Endothelial cell (in vitro differentiated cells): ENCODE data around the gene GRIA3. TPM values are rescaled to one million over a fixed set of nuclear protein-coding genes. Genes with fewer than 3 reads are reported as not detected.

ENCODE experiments used
- DNase-seq: peaks from one replicate; pipeline ENCODE4 v3.0.0; 2021; ENCODE audit warnings: low spot score
- H3K27ac Mint-ChIP-seq: one replicate; pipeline ENCODE4 v1.8.0; 2021; ENCODE audit warnings: mixed read lengths, inconsistent platforms; ENCODE audit not compliant: unreplicated experiment
- H3K27me3 Mint-ChIP-seq: one replicate; pipeline ENCODE4 v1.8.0; 2021; ENCODE audit warnings: mild to moderate bottlenecking, moderate library complexity, mixed read lengths, inconsistent platforms; ENCODE audit not compliant: unreplicated experiment
- H3K36me3 Mint-ChIP-seq: one replicate; pipeline ENCODE4 v1.8.0; 2021; ENCODE audit warnings: mild to moderate bottlenecking, low read depth, mixed read lengths, inconsistent platforms; ENCODE audit not compliant: unreplicated experiment
- H3K4me1 Mint-ChIP-seq: one replicate; pipeline ENCODE4 v1.8.0; 2021; ENCODE audit warnings: mild to moderate bottlenecking, mixed read lengths, inconsistent platforms; ENCODE audit not compliant: unreplicated experiment
- H3K4me3 Mint-ChIP-seq: one replicate; pipeline ENCODE4 v1.8.0; 2021; ENCODE audit warnings: mild to moderate bottlenecking, mixed read lengths, inconsistent platforms; ENCODE audit not compliant: unreplicated experiment
- H3K9me3 Mint-ChIP-seq: one replicate; pipeline ENCODE4 v1.8.0; 2021; ENCODE audit warnings: mixed read lengths, inconsistent platforms; ENCODE audit not compliant: unreplicated experiment
- total RNA-seq: library from RNA; stranded (reverse); fragmentation: NEBNext Ultra II Directional; extraction: Animal tissue kit (Norgen Biotek cat#: 25700); gene quantifications from one replicate; pipeline ENCODE4 v1.2.1, GENCODE V29; 2021; ENCODE audit not compliant: unreplicated experiment
- TF ChIP-seq, protein P1 (sequence below): fragments of 200-600 bp; sonication (generic); IDR thresholded peaks from one replicate; pipeline ENCODE4 v1.5.0; 2021; ENCODE audit warnings: antibody characterized with exemption; ENCODE audit not compliant: unreplicated experiment

GRIA3 gene
- total RNA-seq, 1 donor from 2014 or later: 0.51 TPM

DNA sequence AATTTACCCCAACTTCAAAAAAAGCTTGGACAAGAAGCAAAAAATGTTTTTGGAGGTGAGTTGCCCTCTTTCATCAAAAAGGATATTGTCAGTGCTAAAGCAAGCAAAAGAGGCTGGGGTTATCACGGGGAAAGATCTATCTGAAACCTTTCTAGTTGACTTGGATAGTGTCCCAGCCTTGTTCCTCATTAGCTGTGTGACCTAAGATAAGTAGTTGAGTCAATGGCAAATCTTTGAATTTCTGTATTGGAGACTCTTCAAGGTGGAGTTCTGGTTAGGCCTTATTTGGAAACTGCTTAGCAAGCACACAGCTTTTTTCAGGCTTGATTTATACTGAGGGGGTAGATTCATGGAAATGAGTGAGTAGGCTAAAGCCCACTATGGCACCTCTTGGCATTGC, 271.6 kb downstream of the GRIA3 start:
- Mint-ChIP-seq H3K9me3 (no peaks in the 10 kb centered on the region), H3K4me3 (no peak overlapping the region), H3K4me1 (no peaks in the 10 kb centered on the region), H3K36me3 (no peaks in the 10 kb centered on the region), H3K27me3 (no peaks in the 10 kb centered on the region), H3K27ac (no peak overlapping the region)
- no peak for DNase-seq
- TF ChIP-seq, protein P1, sequence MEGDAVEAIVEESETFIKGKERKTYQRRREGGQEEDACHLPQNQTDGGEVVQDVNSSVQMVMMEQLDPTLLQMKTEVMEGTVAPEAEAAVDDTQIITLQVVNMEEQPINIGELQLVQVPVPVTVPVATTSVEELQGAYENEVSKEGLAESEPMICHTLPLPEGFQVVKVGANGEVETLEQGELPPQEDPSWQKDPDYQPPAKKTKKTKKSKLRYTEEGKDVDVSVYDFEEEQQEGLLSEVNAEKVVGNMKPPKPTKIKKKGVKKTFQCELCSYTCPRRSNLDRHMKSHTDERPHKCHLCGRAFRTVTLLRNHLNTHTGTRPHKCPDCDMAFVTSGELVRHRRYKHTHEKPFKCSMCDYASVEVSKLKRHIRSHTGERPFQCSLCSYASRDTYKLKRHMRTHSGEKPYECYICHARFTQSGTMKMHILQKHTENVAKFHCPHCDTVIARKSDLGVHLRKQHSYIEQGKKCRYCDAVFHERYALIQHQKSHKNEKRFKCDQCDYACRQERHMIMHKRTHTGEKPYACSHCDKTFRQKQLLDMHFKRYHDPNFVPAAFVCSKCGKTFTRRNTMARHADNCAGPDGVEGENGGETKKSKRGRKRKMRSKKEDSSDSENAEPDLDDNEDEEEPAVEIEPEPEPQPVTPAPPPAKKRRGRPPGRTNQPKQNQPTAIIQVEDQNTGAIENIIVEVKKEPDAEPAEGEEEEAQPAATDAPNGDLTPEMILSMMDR: no peak

DNA sequence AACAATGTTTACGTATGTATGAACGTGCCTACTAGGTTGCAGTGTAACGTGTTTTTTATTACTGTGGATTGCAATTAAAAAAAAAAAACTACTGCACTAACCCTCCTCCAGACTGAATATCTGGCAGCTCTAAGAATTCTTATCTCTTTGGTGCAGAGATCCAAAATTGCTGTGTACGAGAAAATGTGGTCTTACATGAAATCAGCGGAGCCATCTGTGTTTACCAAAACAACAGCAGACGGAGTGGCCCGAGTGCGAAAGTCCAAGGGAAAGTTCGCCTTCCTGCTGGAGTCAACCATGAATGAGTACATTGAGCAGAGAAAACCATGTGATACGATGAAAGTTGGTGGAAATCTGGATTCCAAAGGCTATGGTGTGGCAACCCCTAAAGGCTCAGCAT, 280.6 kb downstream of the GRIA3 start:
- Mint-ChIP-seq H3K27me3 (no peaks in the 10 kb centered on the region), H3K36me3 (no peaks in the 10 kb centered on the region), H3K27ac (no peak overlapping the region), H3K4me3 (no peak overlapping the region), H3K9me3 (no peaks in the 10 kb centered on the region), H3K4me1 (no peaks in the 10 kb centered on the region)
- DNase-seq: no peak
- TF ChIP-seq, protein P1: no peak

DNA sequence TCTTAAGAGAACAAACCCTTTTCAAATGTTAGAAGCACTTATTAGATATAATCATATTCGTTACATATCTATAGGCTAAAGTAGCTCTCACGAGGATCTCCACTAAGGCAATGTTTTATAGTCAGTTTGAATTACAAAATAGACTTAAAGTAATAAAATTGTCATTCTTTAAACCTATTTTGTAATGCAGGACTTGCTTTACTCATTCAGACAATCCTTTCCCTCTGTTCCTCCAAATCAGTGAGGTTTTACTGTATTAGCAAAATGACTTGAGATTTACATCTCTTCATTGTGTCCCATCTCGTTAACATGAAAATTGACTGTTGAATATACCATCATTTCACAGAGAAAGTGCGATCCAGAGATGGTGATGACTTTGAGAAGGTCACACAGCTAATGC, 284.4 kb downstream of the GRIA3 start:
- Mint-ChIP-seq H3K36me3 (no peaks in the 10 kb centered on the region), H3K27ac (no peak overlapping the region), H3K9me3 (no peaks in the 10 kb centered on the region), H3K27me3 (no peaks in the 10 kb centered on the region), H3K4me1 (no peaks in the 10 kb centered on the region), H3K4me3 (no peak overlapping the region)
- TF ChIP-seq, protein P1: no peak
- no peak for DNase-seq

DNA sequence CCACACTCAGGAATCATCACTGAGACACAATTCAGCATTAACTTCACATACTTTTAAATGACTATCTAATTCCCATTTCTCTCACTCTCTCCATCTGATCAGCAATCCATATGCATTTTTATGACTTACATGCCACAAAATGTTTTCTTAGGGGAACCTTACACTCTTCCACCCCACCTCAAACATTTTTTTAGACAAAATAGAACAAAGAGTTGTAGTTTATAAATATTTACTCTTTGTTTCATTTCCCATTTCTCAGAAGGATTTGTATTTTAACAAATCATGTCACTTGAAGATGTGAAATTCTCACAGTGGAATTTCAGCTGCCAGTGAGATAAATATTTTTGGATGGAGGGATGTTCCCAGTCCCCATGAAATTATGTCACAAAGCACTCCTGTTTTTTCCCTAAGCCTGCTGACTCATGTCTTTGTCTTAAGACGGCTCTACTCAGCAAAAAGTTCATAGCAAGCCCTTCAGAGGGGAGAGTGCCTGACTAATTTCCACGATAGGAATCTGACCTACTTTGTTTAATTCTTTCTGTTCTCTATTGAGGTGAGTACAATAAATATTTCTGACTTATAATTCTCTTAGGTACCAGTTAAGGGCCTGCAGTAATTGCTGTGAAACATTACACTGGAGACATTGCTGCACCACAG, 291.1 kb downstream of the GRIA3 start:
- no peaks in the 10 kb centered on the region for H3K9me3 Mint-ChIP-seq
- H3K27me3 Mint-ChIP-seq: peaks cover 2% of the 10 kb centered on the region
- H3K4me3 Mint-ChIP-seq: no peak overlapping the region
- H3K27ac Mint-ChIP-seq: no peak overlapping the region
- no peak for DNase-seq
- no peaks in the 10 kb centered on the region for H3K4me1 Mint-ChIP-seq
- no peaks in the 10 kb centered on the region for H3K36me3 Mint-ChIP-seq
- TF ChIP-seq, protein P1: no peak

DNA sequence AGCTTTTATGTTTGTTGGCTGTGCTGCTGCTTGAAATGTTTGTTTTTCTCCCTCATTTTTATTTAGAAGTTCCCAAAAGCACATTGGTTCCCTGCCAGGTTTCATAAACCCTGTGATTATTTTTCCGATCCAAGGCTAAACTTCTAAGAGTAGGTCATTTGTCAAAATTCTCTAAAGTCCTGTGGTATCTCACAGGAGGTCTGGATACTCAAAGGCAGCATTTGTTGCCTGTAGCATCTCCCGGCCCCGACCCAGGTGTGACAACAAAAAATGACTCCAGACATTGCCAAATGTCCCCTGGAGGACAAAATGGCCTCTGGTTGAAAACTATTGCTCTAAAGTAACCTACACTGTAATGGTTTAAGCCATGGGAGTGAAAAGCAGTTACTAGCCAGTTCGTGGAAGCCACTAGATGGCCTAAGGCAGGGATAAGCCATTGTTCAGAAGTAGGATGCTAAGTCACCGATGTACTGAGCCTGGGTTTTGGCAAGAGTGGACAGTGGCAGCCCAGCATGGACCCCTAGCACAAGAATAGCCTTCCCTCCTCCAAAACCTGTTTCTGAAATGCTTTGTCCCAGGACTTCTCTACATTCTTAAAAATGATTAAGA, 292.6 kb downstream of the GRIA3 start:
- Mint-ChIP-seq H3K27ac (no peak overlapping the region), H3K36me3 (no peaks in the 10 kb centered on the region), H3K9me3 (no peaks in the 10 kb centered on the region), H3K27me3 (peaks cover 2% of the 10 kb centered on the region), H3K4me1 (no peaks in the 10 kb centered on the region), H3K4me3 (no peak overlapping the region)
- no peak for DNase-seq
- TF ChIP-seq, protein P1: no peak
